Urinary bladder (tissue), 4 donors: Measurements from ENCODE around the gene CCHCR1. TPM values are rescaled to one million over a fixed set of nuclear protein-coding genes. Genes with fewer than 3 reads are reported as not detected.

ENCODE experiments used
- DNase-seq: peaks from one replicate; pipeline ENCODE4 v3.0.0-alpha.2; 2015; ENCODE audit errors: extremely low spot score
- H3K27ac ChIP-seq: one replicate; pipeline ENCODE4 v1.5.1; 2013; ENCODE audit warnings: low read depth, mild to moderate bottlenecking, moderate library complexity
- H3K36me3 ChIP-seq: one replicate; pipeline ENCODE4 v1.6.1; 2013; ENCODE audit warnings: mild to moderate bottlenecking, moderate library complexity; ENCODE audit not compliant: insufficient read depth
- H3K4me1 ChIP-seq: one replicate; pipeline ENCODE4 v1.6.1; 2013; ENCODE audit warnings: mild to moderate bottlenecking, moderate library complexity; ENCODE audit not compliant: insufficient read depth
- H3K4me3 ChIP-seq: one replicate; pipeline ENCODE4 v1.5.1; 2013; ENCODE audit warnings: low read depth, low read length
- WGBS: extraction: QIAGEN DNeasy Blood & Tissue Kit; methylation state at CpG from one replicate; pipeline ENCODE4 v1.1.7; 2013; 5-methylcytosine and 5-hydroxymethylcytosine counted together
- polyA plus RNA-seq: library from polyadenylated mRNA; stranded (reverse); fragments of 200-250 nt; gene quantifications from one replicate; pipeline ENCODE4 v1.2.3, GENCODE V29; 2013
- total RNA-seq: library from RNA; depleted of rRNA; stranded (reverse); fragments of >200 nt; gene quantifications from one replicate; pipeline ENCODE4 v1.2.3, GENCODE V29; 2014
- donor health status: healthy with polysubstance abuse.
- donor health status: healthy.

The CCHCR1 gene
- total and polyA plus RNA-seq, 2 donors: 16.0 to 18.2 TPM

GRCh38 chr6:31142361-31142761, 15.2 kb downstream of the CCHCR1 start:
- Histone ChIP-seq H3K4me3 (no peak overlapping the region), H3K36me3 (no peaks in the 10 kb centered on the region), H3K27ac (no peak overlapping the region), H3K4me1 (no peaks in the 10 kb centered on the region)
- no peak for DNase-seq
- 57% methylated on average over 2 of the region's 2 CpGs for WGBS

GRCh38 chr6:31140643-31141042, 17.0 kb downstream of the CCHCR1 start:
- no peak for DNase-seq
- Histone ChIP-seq H3K36me3 (no peaks in the 10 kb centered on the region), H3K4me3 (no peak overlapping the region), H3K4me1 (no peaks in the 10 kb centered on the region), H3K27ac (no peak overlapping the region)
- 86% methylated on average over 15 of the region's 15 CpGs for WGBS

- Histone ChIP-seq H3K36me3 (no peaks in the 10 kb centered on the region), H3K4me3 (no peak overlapping the region), H3K4me1 (no peaks in the 10 kb centered on the region), H3K27ac (no peak overlapping the region)
- WGBS: 22% methylated on average over 4 of the region's 4 CpGs
- no peak for DNase-seq
Observed at GRCh38 chr6:31139599-31139998, 18.0 kb downstream of the CCHCR1 start.

- no peak for DNase-seq
- 89% methylated on average over 4 of the region's 4 CpGs for WGBS
- H3K36me3 ChIP-seq: no peaks in the 10 kb centered on the region
- no peak within 1 kb of the TSS for H3K4me3 ChIP-seq
- no peak within 1 kb of the TSS for H3K27ac ChIP-seq
- no peaks in the 10 kb centered on the region for H3K4me1 ChIP-seq
Observed at GRCh38 chr6:31138982-31139381, 18.6 kb downstream of the CCHCR1 start, which contains the start of gene PSORS1C2. Gene PSORS1C2, minus strand, starts transcription at chr6:31139066. Its CDS starts 40 bp downstream, at chr6:31139026.

GRCh38 chr6:31135710-31136109, 21.9 kb downstream of the CCHCR1 start:
- Histone ChIP-seq H3K4me1 (no peaks in the 10 kb centered on the region), H3K4me3 (no peak overlapping the region), H3K36me3 (no peaks in the 10 kb centered on the region), H3K27ac (no peak overlapping the region)
- WGBS: 90% methylated on average over 10 of the region's 10 CpGs
- no peak for DNase-seq

- Histone ChIP-seq H3K27ac (no peak overlapping the region), H3K4me1 (no peaks in the 10 kb centered on the region), H3K36me3 (no peaks in the 10 kb centered on the region), H3K4me3 (no peak overlapping the region)
- no peak for DNase-seq
- WGBS: 75% methylated on average over 6 of the region's 6 CpGs
Observed at GRCh38 chr6:31132806-31133205, 24.8 kb downstream of the CCHCR1 start.

GRCh38 chr6:31131595-31131994, 26.0 kb downstream of the CCHCR1 start:
- Histone ChIP-seq H3K27ac (no peak overlapping the region), H3K4me1 (no peaks in the 10 kb centered on the region), H3K36me3 (no peaks in the 10 kb centered on the region), H3K4me3 (no peak overlapping the region)
- DNase-seq: no peak
- WGBS: 89% methylated on average over 3 of the region's 3 CpGs

GRCh38 chr6:31130751-31131150, 26.9 kb downstream of the CCHCR1 start:
- Histone ChIP-seq H3K27ac (no peak overlapping the region), H3K4me3 (no peak overlapping the region), H3K4me1 (no peaks in the 10 kb centered on the region), H3K36me3 (no peaks in the 10 kb centered on the region)
- 97% methylated on average over 3 of the region's 3 CpGs for WGBS
- no peak for DNase-seq

GRCh38 chr6:31129130-31129529, 28.5 kb downstream of the CCHCR1 start:
- no peak overlapping the region for H3K27ac ChIP-seq
- H3K4me1 ChIP-seq: no peaks in the 10 kb centered on the region
- H3K36me3 ChIP-seq: no peaks in the 10 kb centered on the region
- no peak overlapping the region for H3K4me3 ChIP-seq
- DNase-seq: no peak
- 75% methylated on average over 4 of the region's 4 CpGs for WGBS

- 8% methylated on average over 8 of the region's 8 CpGs for WGBS
- no peak overlapping the region for H3K4me3 ChIP-seq
- H3K27ac ChIP-seq: no peak overlapping the region
- H3K4me1 ChIP-seq: no peaks in the 10 kb centered on the region
- no peaks in the 10 kb centered on the region for H3K36me3 ChIP-seq
- DNase-seq: no peak
Observed at GRCh38 chr6:31128093-31128676, 29.4 kb downstream of the CCHCR1 start.

GRCh38 chr6:31126396-31127175, 31.0 kb downstream of the CCHCR1 start:
- no peak overlapping the region for H3K4me3 ChIP-seq
- DNase-seq: no peak
- no peaks in the 10 kb centered on the region for H3K4me1 ChIP-seq
- no peaks in the 10 kb centered on the region for H3K36me3 ChIP-seq
- H3K27ac ChIP-seq: no peak overlapping the region
- WGBS: 69% methylated on average over 16 of the region's 16 CpGs

GRCh38 chr6:31125586-31126363, 31.8 kb downstream of the CCHCR1 start:
- Histone ChIP-seq H3K4me1 (no peaks in the 10 kb centered on the region), H3K36me3 (no peaks in the 10 kb centered on the region), H3K4me3 (no peak overlapping the region), H3K27ac (no peak overlapping the region)
- no peak for DNase-seq
- 70% methylated on average over 12 of the region's 12 CpGs for WGBS

GRCh38 chr6:31125162-31125561, 32.4 kb downstream of the CCHCR1 start:
- no peak for DNase-seq
- Histone ChIP-seq H3K4me3 (no peak overlapping the region), H3K36me3 (no peaks in the 10 kb centered on the region), H3K4me1 (no peaks in the 10 kb centered on the region), H3K27ac (no peak overlapping the region)
- WGBS: 55% methylated on average over 8 of the region's 8 CpGs
